Activated CD8-positive, alpha-beta memory T cell treated with anti-CD3 and anti-CD28 coated beads, Interleukin-2, amount 50 U/mL, for 24 hours (primary cell): ENCODE results near the gene CDR2.
"Not testable (repeated sequence)": the region's sequence is repeated elsewhere in the genome, so short reads cannot be mapped to it uniquely, and the experiment has no call there.

Source experiments
- DNase-seq: peaks from one replicate; pipeline ENCODE4 v3.0.0-alpha.2; 2020; ENCODE audit errors: extremely low read depth

Gene CDR2

DNA sequence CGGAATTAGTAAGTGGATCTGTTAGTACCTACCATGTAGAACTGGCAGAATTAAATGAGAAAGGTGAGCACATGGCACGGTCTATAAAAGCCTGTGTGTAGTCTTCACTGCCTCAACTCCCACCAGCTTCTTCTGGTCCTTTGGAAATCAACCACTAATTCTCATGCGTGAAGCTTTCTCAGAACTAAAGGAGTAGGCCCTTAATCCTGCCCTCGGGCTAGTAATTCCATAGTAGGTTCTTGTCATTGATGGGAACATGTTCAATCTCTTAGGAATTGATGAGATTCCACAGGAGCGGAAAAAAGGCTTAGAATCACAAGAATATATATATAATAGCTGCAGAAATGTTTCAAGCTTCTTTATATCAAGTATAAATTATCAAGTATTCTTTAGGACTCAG, 21.7 kb downstream of the CDR2 start:
- DNase-seq, result no peak

DNA sequence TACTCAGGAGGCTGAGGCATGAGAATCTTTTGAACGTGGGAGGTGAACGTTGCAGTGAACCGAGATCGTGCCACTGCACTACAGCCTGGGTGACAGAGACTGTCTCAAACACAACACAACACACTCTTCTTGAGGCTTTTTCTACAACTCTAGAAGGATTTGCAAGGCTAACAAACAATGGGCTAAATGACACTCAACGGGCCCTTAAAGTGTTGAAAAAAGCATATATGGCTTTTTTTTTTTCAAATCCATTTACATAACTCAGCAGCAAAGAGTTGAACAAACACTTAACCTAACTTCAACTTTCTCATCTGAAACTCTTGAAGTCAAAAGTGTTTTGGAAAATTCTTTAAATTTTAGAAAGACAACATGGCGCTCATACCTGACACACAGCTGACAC, 22.3 kb downstream of the CDR2 start:
- no peak for DNase-seq

DNA sequence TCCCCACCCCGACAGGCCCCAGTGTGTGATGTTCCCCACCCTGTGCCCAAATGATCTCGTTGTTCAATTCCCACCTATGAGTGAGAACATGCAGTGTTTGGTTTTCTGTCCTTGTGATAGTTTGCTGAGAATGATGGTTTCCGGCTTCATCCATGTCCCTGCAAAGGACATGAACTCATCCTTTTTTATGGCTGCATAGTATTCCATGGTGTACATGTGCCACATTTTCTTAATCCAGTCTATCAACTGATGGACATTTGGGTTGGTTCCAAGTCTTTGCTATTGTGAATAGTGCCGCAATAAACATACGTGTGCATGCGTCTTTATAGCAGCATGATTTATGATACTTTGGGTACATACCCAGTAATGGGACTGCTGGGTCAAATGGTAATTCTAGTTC, 23.4 kb downstream of the CDR2 start:
- DNase-seq, result not testable (repeated sequence)

DNA sequence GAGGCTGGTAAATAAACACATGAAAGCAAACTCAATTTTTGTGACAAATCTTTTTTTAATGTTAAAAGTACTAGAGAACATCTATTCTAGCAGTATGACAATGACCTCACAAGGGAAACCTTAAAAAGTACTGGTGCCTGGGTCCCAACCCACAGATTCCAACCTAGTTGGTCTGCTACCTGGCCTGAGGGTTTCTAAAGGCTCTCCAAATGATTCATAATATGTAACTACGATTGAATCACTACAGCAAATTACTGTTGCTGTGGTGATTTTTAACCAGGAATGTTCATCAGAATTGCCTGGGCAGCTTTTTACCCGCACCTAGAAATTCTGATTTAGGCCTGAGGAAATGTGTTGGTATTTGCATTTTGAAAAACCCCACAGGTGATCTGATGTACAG, 26.1 kb downstream of the CDR2 start:
- no peak for DNase-seq

DNA sequence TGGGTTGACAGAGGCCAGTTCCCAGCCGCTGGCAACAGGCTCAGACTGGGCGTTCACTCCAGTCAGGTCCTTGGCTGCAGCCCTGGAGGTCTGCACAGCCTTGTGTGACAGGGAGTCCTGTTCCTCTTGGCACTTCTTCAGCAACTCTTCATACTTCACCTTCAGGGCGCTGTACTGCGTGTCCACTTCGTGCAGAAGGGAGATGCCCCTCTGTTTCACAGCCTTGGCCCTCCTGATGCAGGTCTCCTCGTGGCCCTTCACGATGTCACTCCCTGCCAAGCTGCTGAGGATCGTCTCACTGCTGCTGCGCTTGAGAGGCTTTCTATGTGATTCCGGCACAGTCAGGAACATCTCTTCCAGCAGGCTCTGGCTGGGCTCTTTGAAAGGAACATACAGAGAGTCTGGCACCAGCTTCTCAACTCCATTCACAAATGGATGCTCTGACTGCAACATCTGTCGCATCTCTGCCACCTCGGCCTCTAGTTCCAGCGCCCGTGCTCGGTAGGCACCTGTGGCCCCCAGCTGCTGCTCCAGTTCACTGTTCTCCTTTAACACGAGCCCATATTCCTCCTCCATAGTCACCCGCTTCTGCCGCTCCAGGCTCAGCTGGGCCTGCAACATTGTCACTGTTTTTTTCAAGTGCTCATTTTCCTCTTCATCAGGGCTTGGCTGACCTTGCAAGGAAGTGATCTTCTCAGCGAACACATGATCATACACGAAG, 27.2 kb downstream of the CDR2 start:
- no peak for DNase-seq

DNA sequence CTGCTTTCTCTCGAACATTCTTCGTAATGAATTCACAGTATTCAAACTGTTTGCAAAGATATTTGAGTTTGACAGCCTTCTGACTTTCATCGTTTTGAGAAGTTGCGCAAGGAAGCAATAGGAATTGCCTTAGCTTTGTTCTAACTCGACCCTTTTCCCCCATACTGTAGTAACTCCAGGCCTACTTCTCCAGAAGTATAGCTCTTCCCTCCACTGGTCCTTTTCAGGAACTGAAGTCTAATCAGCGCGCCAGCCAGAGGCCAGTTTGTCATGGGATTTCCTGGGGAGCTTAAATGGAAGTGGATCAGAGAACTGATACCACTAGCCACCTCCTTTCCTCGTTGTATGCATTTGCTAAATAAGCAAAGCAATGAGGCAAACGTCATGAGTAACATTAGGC, 27.9 kb downstream of the CDR2 start:
- no peak for DNase-seq

DNA sequence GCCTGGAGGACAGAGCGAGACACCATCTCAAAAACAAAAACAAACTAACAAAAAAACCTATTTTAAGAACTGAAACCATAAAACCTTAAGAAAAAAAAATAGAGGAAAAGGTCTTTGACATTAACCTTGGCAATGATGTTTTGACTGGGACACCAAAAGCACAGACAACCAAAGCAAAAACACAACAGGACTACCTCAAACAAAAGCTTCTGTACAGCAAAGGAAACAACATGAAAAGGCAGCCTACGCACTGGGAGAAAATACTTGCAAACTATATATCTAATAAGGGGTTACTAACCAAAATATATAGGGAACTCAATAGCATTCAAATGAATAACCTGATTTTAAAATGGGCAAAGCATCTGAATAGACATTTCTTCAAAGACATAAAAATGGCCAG, 32.3 kb downstream of the CDR2 start:
- DNase-seq, result no peak

DNA sequence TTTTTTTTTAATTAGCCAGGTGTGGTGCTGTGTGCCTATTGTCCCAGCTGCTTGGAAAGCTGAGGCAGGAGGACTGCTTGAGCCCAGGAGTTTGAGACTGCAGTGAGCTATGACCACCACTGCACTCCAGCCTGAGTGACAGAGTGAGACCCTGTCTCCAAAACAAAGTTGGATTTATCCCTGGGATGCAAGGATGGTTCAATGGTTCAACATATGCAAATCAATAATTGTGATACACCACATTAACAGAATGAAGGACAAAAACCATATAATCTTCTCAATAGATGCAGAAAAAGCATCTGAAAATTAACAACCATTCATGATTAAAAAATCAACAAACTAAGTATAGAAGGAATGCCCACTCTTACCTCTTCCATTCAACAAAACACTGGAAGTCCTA, 33.5 kb downstream of the CDR2 start:
- DNase-seq, result no peak

DNA sequence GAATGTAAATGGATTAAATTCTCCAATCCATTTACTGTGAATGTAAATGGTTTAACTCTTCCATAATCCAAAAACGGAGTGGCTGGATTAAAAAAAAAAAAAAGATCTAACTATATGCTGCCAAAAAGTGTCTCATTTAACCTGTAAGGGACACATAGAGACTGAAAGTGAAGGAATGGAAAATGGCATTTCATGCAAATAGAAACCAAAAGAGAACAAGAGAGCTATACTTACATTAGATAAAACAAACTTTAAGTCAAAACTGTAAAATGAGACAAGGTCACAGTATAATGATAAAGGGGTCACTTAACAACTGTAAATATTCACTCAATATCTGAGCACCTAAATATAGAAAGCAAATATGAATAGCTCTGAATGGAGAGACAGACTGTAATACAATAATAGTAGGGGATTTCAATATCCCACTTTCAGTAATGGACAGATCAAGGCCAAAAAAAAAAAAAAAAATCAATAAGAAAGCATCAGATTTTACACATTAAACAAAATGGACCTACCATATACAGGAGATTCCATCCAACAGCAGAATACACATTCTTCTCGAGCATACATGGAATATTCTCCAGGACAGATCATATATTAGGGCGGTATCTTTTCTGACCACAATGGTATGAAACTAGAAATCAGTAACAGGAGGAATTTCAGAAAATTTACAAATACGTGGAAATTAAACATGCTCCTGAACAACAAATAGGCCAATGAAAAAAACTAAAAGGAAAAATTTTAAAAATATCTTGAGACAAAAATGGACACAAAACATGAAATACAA, 36.4 kb downstream of the CDR2 start:
- no peak for DNase-seq

DNA sequence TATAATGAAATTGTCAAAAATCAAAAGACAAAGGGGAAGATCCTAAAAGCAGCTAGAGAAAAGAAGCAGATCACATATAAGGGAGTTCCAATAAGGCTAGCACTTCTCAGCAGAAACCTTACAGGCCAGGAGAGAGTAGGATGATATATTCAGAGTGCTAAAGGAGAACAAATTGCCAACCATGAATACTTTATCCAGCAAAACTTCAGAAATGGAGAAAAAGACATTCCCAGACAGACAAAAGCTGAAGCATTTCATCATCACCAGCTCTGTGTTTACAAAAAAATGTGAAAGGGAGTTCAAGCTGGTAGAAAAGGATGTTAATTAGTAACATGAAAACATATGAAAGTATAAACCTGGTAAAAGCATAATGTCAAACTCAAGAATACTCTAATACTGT, 37.4 kb downstream of the CDR2 start:
- no peak for DNase-seq

DNA sequence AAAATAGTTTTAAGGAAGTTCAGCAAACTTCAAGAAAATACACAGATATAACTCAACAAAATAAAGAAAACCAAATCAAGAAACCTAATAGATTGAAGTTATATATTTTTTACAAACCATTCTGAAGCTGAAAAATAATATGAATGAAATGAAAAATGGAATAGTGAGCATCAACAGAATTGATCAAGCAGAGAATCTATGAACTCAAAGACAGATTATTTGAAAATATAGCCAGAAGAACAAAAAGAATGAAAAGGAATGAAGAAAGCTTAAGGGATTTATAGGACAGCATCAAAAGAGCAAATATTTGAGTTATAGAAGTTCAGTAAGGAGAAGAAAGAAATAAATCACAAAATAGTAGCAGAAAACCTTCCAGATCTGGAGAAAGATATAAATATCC, 37.8 kb downstream of the CDR2 start:
- DNase-seq, result no peak

DNA sequence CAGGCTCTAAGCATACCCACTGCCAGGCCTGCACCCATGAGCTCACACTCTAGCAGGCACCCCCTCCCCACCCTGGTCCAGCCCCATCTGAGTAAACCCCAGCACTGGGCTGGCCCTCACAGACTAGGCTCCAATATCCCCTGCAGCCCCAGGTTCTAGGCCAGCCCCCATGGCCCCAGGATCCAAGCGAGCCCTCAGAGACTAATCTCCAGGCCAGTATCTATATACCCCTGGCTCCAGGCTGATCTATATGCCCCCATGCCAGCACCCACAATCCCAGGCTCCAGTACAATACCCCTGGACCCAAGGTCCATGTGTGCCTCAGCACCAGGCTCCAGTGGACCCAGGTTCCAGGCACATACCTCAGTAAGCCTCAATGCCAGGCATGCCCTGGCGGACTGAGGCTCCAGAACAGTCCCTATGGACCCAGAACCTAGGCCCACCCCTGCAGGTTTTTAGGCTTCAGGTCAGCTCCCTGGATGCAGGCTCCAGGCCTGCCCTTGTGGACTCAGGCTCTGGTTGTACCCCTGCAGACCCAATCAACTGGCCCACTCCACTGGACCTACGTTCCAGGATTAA, 38.7 kb downstream of the CDR2 start:
- no peak for DNase-seq

DNA sequence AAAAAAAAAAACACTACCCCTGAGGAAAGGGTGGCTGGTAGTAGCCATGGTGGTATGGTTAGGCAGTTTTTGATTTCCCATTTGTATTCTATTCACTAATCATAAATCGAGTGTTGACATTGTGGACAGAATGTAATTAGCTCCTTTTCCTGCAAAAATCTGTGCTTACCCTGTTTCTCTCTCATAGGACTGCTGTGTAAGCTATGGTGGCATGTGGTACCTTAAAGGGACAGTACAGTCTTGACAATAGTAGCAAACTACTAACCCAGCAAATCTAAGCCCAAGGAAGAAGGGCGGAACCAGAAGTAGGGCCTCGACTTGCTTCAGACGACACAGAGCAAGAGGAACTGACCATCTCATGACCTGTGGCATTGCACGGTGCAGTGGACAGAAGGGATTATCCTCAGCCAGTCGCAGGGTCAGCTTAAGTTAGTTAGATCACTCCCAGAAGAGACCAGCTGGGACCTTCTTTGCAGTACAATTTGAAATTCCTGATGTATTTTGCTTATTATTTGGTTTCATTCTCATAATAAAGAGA, 40.9 kb downstream of the CDR2 start:
- no peak for DNase-seq

DNA sequence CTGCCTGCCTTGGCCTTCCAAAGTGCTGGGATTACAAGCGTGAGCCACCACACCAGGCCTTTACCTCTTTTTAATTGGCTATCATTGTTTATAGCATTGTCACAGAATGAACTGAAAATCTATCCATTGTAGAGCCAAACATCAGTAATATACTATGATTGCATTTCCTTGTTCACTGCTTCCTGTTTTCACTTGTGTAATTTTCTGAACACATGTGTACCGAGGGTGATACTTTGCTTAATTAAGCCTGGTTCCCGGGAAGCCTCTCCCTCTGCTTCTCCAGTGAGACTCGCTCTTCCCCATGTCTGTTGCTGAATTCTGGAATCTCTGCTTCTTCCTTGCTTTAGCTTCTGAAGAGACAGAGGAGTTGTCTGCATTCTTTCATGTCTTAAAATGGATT, 44.1 kb downstream of the CDR2 start:
- DNase-seq, result no peak

DNA sequence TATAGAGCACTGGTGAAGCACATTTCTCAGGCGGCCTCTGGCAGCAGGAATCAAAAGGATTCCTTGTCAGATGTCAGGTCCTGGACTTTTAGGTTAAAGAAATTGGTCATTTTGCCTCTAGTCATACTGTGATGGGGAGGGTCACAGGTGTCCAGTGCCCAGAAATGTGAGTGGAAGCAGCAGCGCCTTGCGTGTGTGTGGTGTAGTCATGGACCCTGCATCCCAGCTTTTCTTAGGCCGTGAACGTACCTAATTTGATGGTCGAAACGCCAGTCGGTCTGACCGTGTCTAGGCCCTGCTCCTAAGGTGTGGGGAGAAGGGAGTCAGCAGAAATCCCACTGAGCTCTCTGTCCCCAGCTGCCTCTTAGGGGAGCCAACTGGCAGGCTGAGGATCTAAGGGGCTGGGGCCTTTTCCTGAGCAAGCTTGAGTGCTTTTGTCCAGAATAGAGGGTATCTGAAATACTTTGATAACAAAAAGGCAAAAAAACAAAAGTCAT, 45.2 kb downstream of the CDR2 start:
- no peak for DNase-seq

DNA sequence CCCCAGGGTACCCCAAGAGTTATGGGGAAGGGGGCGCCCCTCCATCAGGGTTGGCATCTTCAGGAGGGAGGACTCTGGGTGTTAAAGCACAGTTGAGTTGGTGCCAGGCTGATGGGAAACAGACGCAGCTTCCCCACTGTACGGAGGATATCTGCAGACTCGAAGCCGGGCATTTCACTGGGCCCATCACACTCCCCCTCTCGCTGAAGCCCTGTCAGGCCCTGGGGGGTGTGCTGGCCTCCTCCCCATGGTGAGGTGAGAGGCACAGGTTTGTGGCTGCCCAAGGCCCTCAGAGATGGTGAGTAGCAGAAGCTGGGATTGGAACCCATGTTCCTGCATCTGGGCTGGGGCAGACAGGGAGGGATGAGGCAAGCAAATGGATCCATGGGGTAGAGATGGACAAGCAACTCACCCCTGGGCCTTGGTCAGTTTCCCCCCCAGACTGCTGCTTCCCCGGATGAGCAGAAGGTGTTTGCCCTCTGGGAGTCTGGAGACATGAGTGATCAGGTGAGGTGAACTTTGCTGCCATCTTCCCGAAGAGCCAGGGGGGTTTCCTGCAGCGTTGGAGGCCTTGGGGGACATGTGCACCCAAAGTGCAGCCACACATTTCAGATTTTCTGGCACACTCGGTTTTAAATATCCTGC, 46.2 kb downstream of the CDR2 start:
- no peak for DNase-seq

DNA sequence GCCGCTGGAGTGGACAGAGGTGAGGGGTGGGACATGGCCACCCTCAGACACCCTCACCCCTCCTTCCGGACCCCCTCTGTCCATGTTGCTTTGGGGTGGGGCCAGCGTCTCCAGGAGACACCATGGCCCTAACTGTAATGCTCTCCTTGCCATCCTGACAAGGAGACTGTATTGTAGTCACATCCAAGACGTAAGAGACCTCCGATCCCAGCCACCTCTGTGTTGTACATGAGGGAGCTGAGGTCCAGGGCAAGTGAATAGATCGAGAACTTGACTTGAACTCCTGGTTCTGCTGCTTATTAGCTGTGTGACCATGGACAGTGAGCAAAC, 47.0 kb downstream of the CDR2 start:
- DNase-seq, result no peak

DNA sequence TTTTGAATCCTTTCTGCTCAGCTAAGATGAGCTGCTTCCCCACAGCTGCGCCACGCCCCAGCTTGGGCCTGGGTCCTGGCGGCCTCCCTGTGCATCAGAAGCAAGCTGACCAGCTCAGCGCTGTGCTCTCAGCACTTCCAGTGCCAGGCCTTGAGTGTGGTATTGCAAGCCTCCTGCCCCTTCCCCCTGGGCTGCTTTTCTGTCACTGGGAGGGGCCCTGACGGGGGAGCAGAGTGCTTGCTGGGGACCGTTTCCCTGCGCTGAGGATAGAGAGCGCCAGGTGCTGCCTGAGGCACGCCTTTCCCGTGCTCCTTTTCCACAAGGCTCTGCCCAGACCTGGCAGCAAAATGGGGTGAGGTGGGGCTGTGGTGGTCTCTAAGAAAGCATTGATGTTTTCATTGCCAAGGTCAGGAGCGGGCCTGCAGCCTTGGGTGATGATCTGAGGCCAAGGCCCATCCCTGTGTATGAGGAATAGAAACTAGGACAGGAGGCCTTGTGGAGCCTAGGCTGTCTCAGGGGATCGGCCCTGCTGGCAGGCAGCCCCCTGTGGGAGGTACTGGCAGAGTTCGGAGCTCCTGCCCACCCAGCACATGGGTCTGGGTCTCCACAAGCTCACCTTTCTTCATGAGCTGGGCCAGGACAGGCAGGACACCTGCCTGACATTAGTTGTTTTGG, 47.5 kb downstream of the CDR2 start:
- DNase-seq, result no peak

DNA sequence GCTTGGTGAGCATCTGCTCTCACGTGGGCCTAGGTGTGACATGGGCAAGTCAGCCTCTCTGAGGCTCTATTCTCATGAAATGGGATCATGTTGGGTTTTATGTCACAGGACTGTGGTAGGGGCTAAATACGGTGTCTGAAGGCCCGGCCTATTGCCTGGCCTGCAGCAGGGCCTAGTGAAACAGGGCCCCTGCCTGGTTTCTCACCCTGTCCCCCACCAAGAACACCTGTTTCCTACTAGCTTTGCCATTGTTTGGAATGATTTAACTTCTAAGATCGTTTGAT, 48.1 kb downstream of the CDR2 start:
- no peak for DNase-seq

DNA sequence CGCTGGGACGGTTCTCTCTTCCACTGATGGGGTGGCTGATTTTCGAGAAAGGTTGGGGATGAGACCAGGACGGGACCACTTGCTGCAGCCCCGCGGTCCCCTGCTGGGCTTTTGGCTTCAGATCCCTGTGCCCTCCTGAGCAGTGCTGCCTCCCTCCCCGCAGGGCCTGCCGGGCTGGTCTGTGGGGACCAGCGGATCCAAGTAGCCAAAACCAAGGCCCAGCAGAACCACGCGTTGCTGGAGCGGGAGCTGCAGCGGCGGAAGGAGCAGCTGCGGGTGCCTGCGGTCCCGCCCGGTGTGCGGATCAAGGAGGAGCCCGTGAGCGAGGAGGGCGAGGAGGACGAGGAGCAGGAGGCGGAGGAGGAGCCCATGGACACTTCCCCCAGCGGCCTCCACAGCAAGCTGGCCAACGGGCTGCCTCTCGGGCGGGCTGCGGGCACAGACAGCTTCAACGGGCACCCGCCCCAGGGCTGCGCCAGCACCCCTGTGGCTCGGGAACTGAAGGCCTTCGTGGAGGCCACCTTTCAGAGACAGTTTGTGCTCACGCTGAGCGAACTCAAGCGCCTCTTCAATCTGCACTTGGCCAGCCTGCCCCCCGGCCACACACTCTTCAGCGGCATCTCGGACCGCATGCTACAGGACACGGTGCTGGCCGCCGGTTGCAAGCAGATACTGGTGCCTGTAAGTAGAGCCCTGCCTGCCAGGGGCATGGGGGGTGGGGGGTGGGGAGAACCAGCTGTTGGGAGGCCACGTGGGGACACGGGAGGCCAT, 48.6 kb downstream of the CDR2 start:
- no peak for DNase-seq
